Kidney tubule cell (primary cell): Measurements from ENCODE around the gene LRCH4.

ENCODE experiments used
- DNase-seq: peaks from one replicate; pipeline ENCODE4 v3.0.0-alpha.2; 2018; ENCODE audit warnings: low spot score

LRCH4 gene

DNA sequence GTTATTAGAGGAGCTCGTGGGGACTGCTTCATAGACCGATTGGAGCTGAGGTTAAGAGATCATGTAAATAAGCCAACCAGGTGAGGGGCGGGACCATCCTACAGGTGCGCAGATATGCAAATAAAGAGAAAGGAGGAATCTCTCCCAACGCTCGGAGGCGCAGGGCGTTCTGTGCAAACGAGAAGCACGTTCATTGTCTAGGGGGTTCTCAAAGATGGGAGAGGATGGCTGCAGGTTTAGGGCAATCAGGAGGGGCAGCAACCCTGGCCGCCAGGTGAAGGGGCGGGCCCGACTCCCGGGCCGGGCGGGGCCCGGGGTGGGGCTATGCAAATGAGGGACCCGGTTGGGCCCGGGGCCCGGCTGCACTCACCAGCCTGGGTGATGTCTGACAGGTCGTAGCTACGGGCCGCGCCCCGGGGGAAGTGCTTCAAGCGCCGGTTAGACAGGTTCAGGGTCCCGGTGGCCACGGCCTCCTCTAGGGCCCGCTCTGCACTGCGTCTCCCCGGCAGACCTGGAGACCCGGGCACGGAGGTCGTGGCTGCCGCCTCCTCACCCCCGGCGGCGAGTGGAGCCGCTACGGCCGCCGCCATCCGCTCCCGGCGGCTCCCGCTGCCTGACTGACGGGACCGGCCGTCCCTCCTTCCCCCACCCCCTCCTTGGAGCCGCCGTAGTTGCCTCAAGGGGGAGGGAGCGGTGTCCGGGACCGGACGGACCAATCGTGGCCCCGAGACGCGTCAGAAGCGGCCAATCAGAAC lies at the start of gene LRCH4:
Gene LRCH4 (minus strand): TSS at position 619 of the 755 bp plus-strand sequence. CDS start 29 bp downstream, at position 590.
- peak; percentile 56 for DNase-seq

DNA sequence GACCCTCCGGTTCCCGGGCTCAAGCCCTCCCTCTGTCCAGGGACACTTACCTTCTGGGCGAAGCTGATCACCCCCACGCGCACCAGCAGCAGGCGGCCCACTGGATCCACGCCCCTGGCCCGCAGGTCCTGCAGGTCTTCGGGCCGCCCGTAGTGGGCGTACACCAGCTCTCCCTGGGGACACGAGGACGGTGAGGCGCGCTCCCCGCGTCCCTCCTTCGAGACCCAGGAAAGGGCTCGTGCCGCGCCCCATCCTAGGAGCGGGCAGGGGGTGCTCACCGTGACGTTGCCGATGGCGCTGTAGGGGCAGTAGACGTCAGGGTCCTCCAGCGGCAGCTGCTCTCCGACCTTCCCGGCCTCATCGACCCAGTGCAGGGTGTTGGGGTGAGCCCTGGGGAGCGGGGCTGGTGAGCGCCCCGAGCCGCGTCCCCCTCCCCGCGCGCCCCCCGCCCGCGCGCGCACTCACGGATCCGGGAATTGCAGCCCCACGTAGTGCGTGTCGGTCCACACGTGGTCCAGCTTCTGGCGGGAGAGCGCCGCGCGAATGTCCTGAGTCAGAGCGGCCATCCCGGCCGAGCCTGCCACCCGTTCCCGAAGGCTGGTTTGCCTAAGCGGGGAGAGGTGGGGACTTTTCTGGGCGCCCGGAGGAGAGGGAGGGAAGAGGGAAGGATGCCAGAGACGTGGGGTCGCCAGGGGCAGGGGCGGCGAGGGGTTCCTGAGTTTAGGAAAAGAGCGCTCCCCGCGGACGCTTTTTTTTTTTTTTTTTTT lies 47.2 kb upstream of the LRCH4 start:
- peak; percentile 43 for DNase-seq

DNA sequence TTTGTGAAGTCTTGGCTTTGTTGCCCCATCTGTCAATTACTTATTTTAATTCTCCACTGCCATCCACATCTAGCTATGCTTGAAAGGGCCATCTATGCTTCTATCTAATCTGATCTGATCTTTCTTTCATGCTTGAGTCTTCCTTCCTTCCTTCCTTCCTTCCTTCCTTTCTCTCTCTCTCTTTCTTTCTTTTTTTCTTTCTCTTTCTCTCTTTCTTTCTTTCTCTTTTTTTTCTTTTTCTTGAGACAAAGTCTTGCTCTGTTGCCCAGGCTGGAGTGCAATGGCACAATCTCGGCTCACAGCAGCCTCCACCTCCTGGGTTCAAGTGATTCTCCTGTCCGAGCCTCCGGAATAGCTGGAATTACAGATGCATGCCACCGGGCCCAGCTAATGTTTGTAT lies 44.1 kb upstream of the LRCH4 start:
- no peak for DNase-seq

GRCh38 chr7:100629117-100629716 lies 43.3 kb upstream of the LRCH4 start:
- peak; percentile 32 for DNase-seq

GRCh38 chr7:100627238-100627549 lies 41.3 kb upstream of the LRCH4 start:
- no peak for DNase-seq

DNA sequence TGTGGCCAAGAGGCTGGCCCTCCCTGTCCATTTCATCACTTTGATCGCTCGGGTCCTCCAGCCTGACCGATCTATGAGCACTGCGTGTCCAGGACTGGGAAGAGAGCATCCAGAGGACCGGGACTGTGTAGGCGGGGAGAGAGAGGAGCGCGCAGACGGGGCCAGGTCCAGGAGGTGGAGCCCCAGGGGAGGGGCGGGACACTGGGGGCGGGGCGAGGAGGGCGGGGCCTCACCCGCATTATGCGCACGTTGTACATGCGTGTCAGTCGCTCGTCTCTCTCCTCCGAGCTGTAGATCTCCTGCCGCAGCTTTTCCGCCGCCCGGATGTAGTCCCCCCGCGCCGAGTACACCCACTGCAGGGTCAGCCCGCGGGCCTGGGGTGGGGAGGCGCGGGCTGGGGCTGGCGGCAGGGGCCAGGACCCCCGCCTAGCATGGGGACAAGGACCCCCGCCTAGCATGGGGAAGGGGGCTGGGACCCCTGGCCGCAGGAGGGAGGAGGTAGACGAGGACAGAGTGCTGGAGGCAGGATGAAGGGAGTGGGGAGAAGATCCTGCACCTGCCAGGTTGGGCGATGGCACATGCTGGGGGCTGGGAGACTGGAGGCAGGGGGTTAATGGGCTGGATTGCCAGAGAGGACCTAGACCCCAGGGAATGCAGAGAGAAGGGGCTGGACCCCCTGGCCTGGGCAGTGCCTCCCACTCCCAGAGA lies 40.8 kb upstream of the LRCH4 start:
- peak; percentile 79 for DNase-seq

DNA sequence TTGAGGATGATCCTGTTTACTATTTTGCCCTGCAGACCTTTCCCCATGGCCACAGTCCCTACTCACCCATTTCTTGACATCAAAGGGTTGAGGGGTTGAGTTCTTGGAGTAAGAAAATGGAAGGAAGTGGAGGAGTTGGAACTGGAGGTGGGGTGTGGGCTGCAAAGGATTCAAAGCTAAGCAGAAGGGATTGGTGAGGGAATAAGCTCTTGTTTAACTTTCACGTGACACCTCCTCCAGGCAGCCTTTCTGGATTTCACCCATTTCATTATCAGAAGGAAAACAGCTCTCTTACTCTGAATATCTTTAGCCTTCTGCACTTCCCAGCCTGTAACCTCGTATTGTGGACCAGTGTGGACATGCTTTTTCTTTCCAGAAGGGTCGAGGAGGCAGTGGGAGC lies 40.1 kb upstream of the LRCH4 start:
- no peak for DNase-seq

GRCh38 chr7:100623951-100624824 lies 38.3 kb upstream of the LRCH4 start:
- DNase-seq = no peak

GRCh38 chr7:100621554-100621953 lies 35.6 kb upstream of the LRCH4 start:
- no peak for DNase-seq

DNA sequence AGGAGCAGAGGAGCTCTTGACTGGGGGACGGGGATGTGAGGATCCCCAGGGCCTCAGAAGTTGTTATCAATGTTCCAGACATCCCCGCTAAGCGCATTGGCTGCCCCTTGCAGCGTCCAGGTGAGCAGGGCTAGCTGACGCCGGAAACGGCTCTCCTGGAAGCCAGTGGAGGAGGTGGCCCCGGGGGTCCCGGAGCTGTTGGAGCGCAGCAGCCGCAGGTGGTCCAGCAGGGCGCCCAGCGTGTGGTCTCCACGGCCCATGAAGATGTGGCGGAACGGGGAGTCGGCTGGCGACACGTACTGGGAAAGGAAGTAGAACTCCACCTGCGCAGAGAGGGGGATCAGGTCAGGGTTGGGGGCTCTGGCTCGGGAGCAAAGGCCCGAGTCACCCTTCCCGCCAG lies 34.9 kb upstream of the LRCH4 start:
- DNase-seq = no peak

DNA sequence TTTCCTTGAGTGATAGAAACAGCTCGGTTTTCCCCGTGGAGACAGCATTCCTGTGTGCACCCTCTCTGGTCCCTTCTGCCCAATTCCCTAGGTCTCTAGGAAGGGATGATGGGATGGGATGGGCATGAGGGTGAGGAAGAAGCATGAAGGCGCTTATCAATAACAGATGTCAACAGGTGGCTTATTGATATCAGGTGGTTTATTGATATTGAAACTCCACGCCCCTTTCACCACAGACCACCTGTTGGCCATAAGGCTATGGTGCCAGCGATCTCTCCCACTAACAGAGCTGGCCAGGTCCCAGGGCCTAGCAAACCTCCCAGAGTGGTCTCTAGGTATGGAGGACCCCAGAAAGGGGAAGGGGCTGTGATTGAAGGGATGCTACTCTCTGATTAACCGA lies 34.3 kb upstream of the LRCH4 start:
- DNase-seq = no peak

- peak; percentile 34 for DNase-seq
These were observed 28.5 kb upstream of the LRCH4 start for GRCh38 chr7:100614308-100614861.

DNA sequence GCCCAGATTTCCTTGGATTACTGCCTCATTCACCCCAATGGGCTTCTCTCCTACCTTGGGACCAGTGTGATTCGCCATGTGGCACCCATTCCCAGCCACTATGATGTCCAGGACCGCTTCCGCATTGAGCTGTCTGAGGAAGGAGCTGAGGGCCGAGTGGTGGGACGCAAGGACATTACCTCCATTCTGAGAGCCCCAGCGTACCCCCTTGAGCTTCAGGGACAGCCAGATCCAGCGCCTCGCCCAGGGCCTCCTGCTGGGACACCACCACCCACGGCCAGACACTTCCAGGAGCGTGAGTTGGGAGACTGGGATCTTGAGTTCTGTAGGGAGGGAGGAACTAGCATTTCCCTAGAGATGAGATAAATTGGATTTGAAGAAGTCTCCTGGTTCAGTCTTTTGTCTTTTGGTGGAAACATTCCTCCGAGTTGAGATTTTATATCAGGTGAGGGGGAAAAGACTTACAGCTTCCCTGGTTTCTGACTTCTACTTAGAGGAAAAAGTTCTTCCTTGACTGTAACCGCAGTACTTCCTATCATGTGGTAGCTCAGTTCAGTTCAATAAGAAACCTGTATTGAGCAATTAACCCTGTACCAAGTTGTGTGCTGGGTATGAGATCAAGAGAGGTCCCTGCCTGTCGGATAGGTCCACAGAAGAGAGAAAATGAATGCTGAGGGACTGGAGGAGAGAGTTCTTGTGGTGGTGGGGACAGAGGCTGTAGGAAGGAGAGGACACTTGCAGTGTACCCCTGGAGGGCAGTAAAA lies 27.7 kb upstream of the LRCH4 start:
- no peak for DNase-seq

DNA sequence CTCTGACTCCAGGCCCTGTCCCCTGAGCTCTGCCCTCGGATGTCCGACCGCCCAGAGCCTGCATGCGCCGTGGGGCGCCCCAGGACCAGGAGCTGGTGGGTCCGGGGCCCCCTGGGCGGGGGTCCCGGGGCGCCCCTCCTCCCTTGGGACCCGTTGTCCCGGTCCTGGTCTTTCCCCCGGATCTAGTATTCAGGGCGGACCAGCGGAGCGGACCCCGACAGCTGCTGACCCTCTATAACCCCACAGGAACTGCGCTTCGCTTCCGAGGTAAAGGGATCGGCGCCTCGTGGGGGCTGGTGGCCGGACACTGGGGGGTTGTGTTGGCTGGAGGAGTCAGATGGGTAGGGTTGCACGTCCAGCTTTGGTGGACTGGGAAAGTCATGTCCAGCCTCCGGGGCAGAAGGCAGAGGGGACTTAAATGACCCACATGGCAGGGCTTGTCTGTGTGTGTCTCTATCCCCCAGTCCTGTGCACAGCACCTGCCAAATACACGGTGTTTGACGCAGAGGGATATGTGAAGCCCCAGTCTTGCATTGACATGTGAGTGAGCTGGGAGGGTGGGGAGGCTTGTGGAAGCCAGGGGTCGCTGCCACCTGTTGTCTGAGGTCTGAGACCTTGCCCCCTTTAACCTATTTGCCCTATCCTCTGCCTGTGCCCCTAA lies 26.9 kb upstream of the LRCH4 start:
- DNase-seq = no peak

DNA sequence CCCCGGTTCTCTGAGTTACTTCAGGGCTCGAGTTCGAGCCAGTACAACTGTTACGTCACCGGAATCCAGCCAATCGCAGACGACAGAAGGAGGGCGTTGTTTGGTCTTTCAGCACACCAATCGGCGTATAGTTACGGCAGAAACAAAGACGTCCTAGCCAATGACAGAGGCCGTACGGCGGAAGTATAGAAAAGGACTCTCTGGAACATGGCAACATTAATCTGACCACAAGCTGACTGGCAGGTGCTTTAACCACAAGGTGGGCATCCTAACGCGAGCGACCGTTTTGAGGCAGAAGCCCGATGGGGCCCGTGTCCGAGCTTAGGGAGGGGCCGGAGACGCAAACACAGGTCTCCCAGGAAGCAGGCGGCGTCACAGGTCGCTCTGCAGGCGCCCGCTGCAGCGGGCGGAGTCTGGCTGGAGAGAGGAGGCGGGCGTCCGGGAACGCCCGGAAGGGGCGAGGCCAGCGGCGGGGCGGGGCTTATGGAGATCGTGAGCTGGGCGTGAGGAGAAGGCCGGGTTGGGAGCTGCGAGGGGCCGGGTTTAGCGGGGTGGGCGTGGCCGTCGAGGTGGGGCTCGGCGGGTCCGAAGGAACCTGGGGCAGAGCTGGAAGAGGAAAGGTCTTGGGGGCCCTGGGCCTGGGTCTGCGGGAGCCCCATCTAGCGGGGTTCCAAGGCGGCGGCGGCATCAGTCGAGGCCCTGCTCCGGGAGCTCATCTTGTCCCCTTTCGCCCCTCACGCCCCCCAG lies 26.2 kb upstream of the LRCH4 start, which contains the start of gene MOSPD3:
Gene MOSPD3 (plus strand): TSS at position 558 of the 747 bp plus-strand sequence. CDS start 252 bp downstream, outside the sequence.
- DNase-seq = peak; percentile 99

GRCh38 chr7:100609958-100610357 lies 24.0 kb upstream of the LRCH4 start:
- DNase-seq = no peak

GRCh38 chr7:100607111-100607510 lies 21.2 kb upstream of the LRCH4 start:
- DNase-seq = peak; percentile 66

- no peak for DNase-seq
These were observed 20.4 kb upstream of the LRCH4 start for GRCh38 chr7:100606313-100606712.
